ENCODE results near the gene CD300A.

The CD300A gene

DNA sequence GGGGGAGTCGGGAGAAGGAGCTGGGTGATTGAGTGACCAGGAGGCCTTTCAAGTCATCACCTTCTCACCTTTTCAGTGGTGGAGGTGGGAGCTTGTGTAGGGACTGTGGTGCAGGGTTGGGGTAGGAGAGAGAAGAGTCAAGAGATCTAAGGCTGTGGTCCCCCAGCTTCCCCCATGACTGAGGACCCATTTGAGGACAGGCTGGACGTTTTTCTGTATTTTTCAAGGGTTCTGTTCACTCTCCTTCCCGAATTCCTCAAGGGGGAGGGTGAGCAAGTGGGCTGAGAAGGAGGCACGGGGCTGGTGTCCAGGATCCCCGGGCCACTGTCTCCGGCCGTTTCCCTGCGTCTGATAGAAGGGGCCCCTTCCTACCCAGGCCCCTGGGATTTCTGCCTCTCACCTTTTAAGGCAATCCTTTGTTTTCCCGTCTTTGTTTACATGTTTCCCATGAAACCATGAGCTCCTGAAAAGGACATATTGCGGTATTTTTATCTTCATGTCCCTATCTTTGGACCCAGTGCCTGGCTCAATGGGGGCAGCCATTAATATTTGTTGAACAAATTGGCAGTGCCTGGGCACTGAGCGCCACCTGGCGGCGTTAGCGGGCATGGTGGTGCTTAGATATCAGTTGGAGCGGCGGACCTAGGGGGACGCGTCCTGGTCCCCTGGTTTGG lies 9.2 kb upstream of the CD300A start:
- peak; percentile 16 for DNase-seq

DNA sequence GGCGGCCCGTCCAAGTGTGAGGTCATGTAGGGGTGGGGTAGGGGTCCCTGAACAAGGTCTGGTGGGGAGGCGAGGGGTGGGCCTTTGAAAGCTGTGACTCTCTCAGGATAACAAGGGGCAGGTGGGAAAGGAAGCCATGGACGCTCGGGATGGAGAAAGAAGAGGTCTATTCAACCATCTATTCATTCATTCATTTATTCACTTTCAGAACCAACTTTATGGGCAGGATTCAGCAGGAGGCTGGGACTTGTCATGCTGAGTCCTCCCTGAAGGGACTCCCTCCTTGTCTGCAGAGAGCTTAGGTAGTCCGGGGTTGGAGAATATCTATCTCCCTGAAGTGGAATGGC lies 8.6 kb upstream of the CD300A start:
- no peak for DNase-seq

DNA sequence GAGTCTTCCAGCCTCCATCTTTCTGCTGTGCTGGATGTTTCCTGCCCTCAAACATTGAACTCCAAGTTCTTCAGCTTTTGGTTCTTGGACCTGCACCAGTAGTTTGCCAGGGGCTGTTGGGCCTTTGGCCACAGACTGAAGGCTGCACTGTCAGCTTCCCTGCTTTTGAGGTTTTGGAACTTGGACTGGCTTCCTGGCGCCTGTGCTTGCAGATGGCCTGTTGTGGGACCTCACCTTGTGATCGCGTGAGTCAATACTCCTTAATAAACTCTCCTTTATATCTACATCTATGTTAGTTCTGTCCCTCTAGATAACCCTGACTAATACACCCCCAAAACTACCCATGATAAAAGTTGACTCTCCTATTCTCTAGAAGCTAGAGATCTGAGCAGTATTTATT lies 7.6 kb upstream of the CD300A start:
- DNase-seq, result no peak

DNA sequence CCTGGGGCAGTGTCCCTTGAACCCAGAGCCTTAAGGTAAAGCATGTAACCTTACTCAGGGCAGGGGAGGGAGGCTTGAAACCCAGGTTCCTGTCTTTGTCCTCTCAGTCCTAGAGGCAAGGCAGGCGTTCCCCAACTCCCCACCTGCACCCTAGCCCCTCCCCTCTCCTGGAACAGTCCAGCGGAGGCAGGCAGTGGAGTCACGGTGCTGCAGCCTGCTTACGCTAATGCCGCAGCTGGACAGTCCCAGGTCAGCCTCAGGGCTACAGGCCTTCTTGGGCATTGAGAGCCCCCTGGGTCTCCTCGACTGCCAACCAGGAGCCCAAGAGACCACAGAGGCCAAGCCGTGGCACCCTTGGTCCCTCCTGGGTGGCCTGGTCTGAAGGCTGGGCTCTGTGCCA lies 6.8 kb upstream of the CD300A start:
- no peak for DNase-seq

DNA sequence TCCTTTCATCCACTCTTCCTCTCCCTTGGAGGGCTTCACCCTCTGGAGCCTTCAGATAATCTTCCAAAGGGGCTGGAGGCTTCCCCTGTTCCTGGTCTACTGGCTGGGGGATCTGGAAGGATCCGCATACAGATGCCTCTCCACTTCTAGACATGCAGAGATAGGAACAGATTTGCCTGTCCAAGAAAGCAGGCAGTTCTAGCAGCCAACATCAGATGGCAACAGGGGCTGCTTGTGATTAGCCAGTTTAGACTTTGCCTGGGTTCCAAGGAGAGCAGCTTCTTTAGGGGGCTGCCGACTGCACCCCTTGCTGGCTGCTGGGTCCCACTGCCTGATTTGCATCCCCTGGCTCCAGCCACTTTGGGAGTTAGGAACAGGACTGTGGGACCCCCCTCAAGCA lies 6.2 kb upstream of the CD300A start:
- no peak for DNase-seq

DNA sequence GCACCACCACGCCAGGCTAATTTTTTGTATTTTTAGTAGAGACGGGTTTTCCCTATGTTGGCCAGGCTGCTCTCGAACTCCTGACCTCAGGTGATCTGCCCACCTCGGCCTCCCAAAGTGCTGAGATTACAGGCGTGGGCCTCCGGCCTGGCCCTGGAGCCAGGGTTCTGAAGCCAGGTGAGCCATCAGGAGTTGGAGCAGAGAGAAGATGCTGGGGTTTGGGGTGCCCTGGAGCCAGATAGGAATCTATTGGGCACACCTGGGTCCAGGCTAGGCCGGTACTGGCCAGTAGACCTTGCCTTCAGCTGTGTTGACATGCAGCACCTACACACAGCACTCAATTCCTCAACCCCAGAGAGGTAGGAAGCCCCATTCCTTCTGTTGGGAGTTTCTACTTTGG lies 5.4 kb upstream of the CD300A start:
- DNase-seq, result no peak

DNA sequence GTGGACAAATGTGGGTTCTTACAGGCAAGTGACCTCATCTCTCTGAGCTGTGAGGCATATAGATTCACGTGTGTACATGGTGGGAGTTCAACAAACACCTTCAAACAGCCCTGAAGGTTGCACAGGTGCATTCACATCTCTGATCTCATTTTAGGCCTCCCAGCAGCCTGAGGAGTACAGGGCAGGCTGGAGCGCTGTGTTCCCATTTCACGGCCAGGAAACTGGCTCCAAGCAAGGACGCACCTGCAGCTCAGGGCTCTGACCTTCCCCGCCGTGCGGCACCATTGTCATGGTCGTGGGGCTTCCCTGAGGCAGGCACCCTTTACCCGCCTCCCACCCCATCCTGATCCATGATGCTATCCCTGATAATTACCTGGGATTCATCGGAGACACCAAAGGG lies 4.8 kb upstream of the CD300A start:
- DNase-seq, result no peak

DNA sequence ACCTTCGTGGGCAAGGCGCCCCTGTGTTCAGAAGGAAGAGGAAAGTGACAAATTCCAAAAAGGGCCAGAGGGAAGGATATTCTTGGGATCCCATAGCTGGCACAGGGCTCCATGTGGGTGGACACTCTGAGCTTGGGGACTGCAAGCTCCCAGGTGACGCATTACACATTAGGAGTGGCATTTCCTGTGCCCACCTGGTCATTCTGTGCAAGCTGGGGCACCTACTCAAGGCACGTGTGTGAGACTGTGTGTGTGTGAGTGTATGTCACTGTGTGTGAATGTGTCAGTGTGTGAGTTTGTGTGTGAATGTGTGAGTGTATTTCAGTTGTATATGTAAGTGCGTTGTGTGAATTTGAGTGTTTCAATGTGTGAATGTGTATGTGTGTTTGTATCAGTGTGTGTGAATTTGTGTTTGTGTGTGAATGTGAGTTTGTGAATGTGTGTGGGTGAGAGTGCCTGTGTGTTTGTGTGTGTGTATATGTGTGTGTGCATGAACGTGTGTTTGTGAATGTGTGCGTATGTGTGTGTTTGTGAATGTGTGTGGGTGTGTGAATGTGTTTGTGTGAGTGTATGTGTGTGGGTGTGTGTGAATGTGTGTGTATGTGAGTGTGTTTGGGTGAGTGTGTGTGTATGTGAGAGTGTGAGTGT lies 1.6 kb upstream of the CD300A start:
- no peak for DNase-seq

DNA sequence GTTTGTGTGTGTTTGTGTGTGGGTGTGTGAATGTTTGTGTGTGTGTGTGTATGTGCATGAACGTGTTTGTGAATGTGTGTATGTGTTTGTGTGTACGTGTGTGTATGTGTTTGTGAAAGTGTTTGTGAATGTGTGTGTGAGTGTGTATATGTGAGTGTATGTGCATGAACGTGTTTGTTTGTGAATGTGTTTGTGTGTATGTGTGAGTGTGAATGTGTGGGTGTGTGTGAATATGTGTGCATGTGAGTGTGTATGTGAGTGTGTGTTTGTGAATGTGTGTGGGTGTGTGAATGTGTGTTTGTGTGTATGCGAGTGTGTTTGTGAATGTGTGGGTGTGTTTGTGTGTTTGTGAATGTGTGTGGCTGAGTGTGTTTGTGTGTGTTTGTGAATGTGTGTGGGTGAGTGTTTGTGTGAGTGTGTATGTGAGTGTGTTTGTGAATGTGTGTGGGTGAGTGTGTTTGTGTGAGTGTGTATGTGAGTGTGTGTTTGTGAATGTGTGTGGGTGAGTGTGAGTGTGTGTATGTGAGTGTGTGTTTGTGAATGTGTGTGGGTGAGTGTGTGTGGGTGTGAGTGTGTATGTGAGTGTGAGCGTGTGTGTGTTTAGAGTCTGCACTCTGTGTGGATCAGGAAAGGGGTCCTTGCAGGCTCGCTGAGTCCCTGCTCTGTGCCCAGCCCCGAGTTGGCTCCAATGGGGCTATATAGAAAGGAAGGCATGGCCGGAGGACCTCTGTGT lies 890 bp upstream of the CD300A start:
- DNase-seq, result no peak

DNA sequence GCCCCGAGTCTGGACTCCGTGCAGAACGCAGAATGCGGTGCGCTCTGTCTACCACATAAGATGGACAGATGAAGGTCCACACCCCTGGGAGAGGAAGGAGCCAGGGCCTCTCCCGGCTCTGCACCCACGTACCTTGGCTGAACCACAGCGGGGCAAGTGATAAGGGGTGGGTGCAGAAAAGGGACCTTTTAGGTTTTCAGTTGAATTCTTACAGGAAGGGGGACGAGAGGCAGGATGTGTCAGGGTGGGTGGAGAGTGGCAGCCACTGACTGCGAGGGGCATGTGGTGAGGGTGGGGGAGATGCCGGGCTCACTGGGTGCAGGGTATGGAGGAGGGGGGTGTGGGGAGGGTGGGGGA lies 372 bp downstream of the CD300A start:
- no peak for DNase-seq

DNA sequence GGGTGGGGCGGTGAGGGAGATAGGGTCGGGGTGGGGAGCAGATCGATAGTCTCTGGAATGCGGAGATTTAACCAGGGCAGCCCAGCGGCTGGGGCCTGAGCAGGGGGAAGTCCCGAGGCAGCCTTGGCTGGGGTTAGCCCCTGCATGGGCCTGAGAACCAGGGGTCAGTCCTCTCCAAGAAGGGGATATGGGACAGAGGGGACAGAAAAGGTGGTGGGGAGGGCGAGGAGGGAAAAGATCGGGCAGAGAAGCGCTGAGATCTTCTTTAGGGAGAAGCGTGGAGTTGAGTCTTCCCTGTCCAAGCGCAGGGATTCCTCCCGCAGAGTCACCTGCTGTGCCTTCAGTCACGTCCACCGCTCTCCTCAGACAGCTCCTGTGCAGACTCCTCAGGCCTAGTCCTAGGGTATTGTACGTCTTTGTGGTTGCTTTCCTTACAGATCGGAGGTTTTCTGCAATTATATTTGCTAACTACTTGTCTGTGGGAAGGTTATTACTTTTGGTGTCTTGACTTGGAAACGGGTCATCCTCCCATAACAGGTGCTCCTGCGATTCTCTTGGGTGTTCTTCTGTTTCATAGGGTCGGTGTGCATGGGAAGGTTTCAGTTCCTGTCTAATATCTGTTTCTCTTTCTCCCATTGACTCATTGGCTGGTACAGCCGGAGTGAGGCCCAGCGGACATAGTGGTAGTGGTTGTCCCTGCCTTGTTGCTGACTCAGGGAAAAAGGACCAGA lies 952 bp downstream of the CD300A start:
- DNase-seq, result no peak

DNA sequence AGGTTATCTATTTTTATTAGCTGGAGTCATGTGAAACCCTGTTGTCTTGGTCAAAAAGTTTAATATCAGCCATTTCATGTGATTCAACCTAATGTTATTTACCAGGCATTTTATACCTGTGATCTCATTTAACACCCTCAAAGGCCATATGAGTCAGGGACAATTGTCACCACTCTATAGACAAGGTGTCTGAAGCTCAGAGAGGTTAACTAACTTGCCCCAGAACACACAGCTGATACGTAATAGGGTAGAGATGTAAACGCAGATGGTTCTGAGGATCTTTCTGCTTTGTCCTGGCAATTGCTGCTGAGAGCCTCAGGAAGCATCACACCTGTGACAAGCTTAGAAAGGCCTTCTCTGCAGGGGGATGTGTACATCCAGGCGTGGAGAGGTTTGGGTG lies 4.9 kb downstream of the CD300A start:
- DNase-seq, result no peak

DNA sequence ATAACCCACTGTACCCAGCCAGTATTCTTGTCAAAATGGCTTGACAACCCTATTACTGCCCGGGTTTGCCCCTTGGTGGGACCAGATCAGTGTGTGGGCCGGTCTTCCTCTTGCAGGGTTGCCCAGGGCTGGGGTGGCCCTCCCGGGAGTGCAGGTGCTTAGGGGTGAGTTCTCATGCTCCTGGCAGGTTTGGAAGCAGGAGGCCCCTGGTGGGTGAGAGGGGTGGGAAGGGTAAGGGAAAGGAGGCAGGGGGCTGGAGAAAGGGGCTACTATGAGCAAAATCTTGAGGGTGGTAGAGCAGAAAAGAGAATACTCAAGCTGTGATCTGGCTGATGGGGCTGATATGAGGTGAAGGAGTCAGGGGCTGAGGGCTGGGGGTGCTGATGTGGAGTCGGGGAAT lies 6.5 kb downstream of the CD300A start:
- DNase-seq, result no peak

DNA sequence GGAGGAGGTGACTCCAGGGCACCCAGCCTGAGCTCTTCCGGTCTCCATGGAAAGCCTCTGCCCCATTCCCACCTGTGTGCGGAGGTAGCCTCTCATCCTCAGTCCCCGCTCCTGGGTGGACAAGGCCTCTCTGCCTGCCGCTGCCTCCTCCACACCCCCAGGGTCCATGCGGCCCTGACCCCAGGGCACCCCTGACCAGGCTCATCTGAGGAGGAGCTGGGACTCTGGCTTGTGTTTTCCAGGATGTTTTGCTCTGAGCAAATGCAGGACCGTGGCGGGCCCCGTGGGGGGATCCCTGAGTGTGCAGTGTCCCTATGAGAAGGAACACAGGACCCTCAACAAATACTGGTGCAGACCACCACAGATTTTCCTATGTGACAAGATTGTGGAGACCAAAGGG lies 6.9 kb downstream of the CD300A start:
- DNase-seq, result no peak

DNA sequence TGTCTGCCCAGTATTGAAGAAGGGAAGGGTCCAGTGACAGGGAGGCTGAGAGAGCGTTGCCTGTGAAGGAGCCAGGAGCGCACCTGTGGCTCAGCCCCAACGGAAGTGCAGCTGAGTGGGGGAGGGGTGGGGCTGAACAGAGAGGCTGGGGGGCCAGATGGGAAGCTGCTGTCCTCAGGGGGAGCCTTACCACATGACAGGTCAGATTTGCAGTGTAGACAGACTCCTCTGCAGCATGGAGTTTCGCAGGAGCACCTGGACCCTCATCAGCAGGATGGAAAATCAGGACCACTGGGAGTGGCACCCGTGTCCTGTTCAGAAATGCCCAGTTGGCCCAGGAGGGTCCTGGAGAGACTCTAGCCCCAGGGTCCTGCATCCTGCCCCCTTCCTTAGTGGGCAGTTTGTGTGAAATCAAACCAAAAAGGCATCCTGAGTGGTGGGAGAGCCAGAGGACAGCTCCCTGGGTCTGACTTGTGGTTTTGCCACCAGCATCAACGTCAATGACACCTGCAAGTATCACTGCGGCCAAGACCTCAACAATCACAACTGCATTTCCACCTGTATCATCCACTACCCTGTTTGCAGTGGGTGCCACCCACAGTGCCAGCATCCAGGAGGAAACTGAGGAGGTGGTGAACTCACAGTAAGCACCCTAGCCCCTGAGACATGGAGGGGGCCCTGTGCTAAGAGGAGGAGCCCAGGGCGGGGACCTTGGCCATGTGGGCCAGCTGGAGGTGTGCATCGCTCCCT lies 7.8 kb downstream of the CD300A start:
- no peak for DNase-seq

DNA sequence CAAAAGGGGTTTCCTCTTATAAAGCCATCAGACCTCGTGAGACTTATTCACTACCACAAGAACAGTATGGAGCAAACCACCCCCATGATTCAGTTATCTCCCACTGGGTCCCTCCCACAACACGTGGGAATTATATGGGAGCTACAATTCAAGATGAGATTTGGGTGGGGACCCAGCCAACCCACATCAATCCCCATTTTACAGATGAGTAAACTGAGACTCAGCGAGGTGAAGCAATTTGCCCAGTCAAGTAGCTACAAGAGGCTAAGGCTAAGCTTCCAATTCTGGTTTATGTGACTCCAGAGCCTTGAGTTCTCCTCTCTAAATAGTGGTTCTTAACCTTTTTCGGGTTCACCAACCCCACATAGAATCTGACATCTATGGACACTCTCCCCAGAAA lies 8.8 kb downstream of the CD300A start:
- DNase-seq, result no peak

DNA sequence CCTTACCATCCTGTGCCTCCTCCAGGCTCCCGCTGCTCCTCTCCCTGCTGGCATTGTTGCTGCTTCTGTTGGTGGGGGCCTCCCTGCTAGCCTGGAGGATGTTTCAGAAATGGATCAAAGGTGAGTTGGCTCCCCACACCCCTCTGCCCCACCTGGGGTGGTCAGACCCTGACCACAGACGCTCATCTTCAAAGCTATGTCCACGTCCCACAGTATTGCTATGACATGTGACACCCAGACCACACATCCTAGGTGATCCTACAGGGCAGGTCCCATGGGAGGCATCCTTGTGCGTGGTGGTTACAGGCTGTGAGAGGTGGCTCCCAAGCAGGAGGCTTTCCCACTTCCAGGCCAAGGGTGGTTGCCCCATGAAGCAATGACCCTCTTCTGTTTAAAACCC lies 11.0 kb downstream of the CD300A start:
- no peak for DNase-seq

DNA sequence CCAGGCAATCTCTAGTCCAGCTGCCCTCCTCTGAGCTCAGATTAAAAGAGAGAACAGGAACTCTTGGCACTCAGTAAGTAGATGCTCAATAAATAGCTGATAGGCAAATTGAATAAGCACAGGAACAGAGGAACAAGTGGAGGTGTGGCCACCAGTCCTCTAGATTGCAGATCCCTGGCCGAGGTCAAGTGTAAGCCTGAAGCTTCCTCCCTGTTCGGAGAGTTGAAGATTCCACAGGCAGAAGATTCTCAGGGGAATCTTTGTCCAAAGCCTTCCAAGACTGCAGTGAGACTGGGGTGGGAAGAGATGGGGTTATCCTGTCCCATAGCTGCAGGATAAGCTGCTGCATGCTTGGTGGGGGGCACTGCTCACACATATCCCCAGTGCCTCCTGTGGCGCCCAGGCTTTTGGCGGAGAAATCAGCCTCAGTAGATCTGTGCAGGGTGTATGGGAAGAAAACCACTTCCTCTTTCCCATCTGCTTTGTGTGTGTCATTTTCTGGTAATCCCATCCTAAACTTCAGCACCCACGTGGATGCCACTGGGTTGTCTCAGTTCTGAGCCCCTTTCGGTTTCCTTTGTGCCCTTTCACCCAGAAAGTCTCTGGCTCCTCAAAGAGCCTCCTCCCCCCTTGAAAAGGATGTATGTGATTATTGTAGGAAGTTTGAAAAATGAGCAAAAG lies 12.1 kb downstream of the CD300A start:
- no peak for DNase-seq

DNA sequence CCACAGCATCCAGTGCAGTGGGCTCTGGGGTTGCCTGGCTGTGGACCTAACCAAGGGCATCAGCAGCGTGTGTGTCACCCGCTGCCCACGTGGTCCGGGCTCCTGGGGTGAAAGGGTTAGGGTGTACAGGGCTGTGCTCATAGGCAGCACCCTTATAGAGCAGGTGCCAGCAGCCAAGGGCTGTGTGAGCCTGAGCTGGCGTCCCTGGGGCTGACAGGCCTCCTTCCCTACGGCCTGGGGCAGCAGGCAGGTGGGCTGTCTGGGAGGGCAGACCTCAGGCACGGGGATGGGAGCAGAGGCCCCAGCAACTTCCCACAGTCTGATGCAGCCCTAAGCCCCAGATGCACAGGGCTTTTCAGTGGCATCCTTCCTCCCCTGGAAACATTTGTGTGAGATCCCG lies 13.9 kb downstream of the CD300A start:
- DNase-seq, result no peak

DNA sequence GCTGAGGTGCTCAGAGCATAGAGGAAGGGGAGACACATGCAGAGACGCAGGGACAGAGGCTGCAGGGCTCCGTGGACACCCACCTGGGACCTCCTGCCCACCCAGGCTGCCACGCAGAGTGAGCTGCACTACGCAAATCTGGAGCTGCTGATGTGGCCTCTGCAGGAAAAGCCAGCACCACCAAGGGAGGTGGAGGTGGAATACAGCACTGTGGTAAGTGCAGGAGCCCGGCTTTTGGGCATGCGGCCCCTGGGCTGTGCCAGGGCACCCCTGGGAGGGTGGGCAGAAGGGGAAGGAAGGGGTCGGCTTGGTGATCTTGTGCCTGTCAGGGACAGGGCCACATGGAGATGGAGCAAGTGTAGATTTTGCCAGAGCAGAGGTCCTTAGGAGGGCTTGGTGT lies 15.2 kb downstream of the CD300A start:
- DNase-seq, result no peak

DNA sequence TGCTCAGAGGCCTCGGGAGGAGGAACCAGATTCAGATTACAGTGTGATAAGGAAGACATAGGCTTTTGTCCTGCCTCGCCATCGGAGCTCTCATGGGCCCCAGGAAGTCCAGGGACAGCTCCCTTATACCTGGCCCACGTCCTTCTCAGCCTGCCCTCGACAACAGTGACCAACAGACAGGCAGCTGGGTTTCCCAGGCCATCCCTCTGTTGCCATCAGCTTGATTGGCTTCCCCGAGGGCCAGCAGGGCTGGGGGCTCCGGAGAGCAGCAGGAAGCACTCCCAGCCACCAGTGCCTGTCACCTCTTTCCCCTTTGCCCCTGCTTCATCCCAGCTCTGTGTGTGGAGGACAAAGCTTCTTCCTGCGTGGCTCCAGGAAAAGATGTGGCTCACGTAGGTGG lies 17.6 kb downstream of the CD300A start:
- no peak for DNase-seq

DNA sequence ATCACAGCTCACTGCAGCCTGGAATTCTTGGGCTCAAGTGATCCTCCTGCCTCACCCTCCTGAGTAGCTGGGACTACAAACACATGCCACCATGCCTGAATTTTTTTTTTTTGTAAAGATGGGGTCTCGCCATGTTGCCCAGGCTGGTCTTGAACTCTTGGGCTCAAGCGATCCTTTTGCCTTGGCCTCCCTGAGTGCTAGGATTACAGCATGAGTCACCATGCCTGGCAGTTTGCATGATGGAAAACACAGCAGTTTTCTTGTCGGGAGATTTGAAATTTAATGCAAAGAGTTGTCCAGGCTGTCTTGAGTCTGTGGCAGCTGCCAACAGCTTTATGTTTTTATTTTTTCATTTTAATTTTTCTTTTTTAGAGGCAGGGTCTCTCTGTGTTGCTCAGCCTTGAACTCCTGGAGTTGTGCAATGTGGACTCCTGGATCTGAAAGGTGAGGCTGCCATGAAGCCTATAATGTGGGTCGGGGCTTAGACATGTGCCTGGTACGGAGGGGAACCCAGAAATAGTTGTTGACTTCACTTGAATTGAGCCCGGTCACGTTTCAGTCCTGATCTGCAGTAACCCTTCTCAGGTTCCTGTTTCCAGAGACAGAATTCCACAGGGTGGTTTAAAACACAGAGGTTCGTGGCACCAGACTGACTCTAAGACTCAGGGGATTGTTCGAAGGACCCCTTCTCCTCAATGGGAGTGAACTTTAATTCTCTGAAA lies 18.7 kb downstream of the CD300A start:
- DNase-seq, result no peak

Data from NCI-H226 (cell line).